Skeletal muscle tissue (tissue), 4 donors: ENCODE results near the gene SZRD1. TPM values are rescaled to one million over a fixed set of nuclear protein-coding genes. Genes with fewer than 3 reads are reported as not detected.

ENCODE experiments used
- H3K27ac ChIP-seq: one replicate; pipeline ENCODE4 v1.7.0; 2013; ENCODE audit warnings: mild to moderate bottlenecking, low read depth, low read length, inconsistent platforms
- H3K27me3 ChIP-seq, 3 donors: one replicate each; pipeline ENCODE4 v1.7.0; 2013; ENCODE audit warnings: low read length in 3 of 3; ENCODE audit not compliant: control insufficient read depth in 3 of 3, insufficient read depth in 3 of 3
- H3K36me3 ChIP-seq, 3 donors: one replicate each; pipeline ENCODE4 v1.7.0; 2013; ENCODE audit warnings: low read length in 3 of 3; ENCODE audit not compliant: control insufficient read depth in 3 of 3, insufficient read depth in 3 of 3
- H3K4me1 ChIP-seq, 3 donors: one replicate each; pipeline ENCODE4 v1.7.0; 2013; ENCODE audit warnings: low read length in 3 of 3, mild to moderate bottlenecking in 3 of 3; ENCODE audit not compliant: control insufficient read depth in 3 of 3, insufficient read depth in 3 of 3
- H3K4me3 ChIP-seq, 3 donors: one replicate each; pipeline ENCODE4 v1.7.0; 2013; ENCODE audit warnings: low read length in 3 of 3
- H3K9ac ChIP-seq, 3 donors: one replicate each; pipeline ENCODE4 v1.7.0; 2013; ENCODE audit warnings: low read length in 3 of 3, mild to moderate bottlenecking in 3 of 3, moderate library complexity in 2 of 3, low read depth in 1 of 3
- H3K9me3 ChIP-seq, 3 donors: one replicate each; pipeline ENCODE4 v1.7.0; 2013; ENCODE audit warnings: low read length in 3 of 3; ENCODE audit not compliant: control insufficient read depth in 3 of 3
- total RNA-seq: library from RNA; depleted of rRNA; stranded (reverse); fragments of >200 nt; gene quantifications from one replicate; pipeline ENCODE4 v1.2.3, GENCODE V29; 2014
- donor health status: Osteomylitis.

SZRD1 gene
- total RNA-seq, 1 donor from 2014 or later, result 13.0 TPM

GRCh38 chr1:16438516-16438915 lies 71.5 kb downstream of the SZRD1 start:
- no peaks in the 10 kb centered on the region for H3K9me3 ChIP-seq
- no peak overlapping the region for H3K9ac ChIP-seq
- peaks cover 3 to 4% (median 4%) of the 10 kb centered on the region in 3 donors for H3K36me3 ChIP-seq
- peaks cover 17 to 29% (median 18%) of the 10 kb centered on the region in 3 donors for H3K4me1 ChIP-seq
- no peak overlapping the region for H3K4me3 ChIP-seq
- no peak overlapping the region for H3K27ac ChIP-seq
- H3K27me3 ChIP-seq, result no peaks in the 10 kb centered on the region

DNA sequence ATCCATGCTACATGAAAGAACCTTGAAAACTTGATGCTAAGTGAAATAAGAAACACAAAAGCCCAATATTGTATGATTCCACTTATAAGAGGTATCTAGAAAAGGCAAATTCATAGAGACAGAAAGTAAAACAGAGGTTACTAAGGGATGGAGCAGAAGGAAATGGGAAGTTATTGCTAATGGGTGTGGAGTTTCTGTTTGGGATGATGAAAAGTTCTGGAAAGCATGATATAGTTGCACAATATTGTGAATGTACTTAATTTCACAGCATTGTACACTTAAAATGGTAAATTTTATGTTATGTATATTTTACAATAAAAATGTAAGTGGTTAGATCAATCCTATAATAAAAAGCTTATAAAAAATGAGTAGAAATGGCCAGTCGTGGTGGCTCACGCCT lies 71.9 kb downstream of the SZRD1 start:
- H3K9me3 ChIP-seq, result no peaks in the 10 kb centered on the region
- peaks cover 3 to 8% (median 8%) of the 10 kb centered on the region in 3 donors for H3K36me3 ChIP-seq
- no peak overlapping the region for H3K27ac ChIP-seq
- H3K4me3 ChIP-seq, result no peak overlapping the region
- peaks cover 17 to 33% (median 20%) of the 10 kb centered on the region in 3 donors for H3K4me1 ChIP-seq
- no peak overlapping the region for H3K9ac ChIP-seq
- H3K27me3 ChIP-seq, result no peaks in the 10 kb centered on the region

- Histone ChIP-seq H3K4me1 (peaks cover 17 to 33% (median 20%) of the 10 kb centered on the region in 3 donors), H3K4me3 (peak overlapping the region; percentile 96 to 100 (median 100)), H3K27me3 (no peaks in the 10 kb centered on the region), H3K9me3 (no peaks in the 10 kb centered on the region), H3K36me3 (peaks cover 11 to 18% (median 14%) of the 10 kb centered on the region in 3 donors), H3K9ac (peak overlapping the region; percentile 82 to 98 (median 95)), H3K27ac (peak overlapping the region; percentile 82)
These were observed 73.1 kb downstream of the SZRD1 start for GRCh38 chr1:16440131-16440469.

DNA sequence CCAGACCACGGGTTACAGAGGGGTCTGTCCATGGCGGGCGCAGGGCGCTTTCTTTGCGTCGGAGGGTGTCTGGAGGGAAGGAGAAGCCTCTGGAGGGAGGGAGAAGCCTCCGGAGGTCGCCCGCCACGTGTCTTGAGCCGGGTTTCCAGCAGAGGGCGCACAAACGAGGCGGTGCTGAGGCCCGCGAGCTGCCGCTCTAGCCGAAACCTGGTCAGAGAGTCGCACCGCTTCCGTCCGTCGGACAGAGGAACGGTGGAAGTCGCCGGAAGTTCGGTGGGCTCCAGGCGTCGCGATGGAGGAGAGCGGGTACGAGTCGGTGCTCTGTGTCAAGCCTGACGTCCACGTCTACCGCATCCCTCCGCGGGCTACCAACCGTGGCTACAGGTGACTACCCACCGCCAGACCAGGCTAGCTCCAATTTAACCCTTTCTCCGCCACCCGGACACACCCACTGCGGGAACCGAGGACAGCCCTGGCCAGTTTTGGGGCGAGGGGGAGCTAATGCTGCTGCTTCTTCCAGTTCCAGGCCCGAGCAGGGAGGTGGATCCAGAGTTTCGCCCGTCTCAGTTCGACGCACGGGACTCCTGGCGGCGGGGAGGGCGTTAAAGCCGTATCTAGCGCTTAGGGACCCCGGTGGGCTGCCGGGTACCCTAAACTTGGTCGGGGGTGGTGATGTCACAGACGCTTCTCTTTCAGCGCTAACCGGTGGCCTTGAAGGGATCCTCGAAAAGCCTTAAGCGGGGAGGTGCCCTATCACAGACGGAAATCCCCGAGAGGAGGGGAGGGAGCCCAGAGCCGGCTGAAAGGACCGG lies 73.6 kb downstream of the SZRD1 start, which contains the start of gene NECAP2:
NECAP2 (plus strand) TSS at position 255 of the 812 bp plus-strand sequence; CDS start at position 293, 38 bp downstream.
- peaks cover 15 to 22% (median 17%) of the 10 kb centered on the region in 3 donors for H3K36me3 ChIP-seq
- H3K27me3 ChIP-seq, result no peaks in the 10 kb centered on the region
- no peaks in the 10 kb centered on the region for H3K9me3 ChIP-seq
- H3K9ac ChIP-seq, result peak within 1 kb of the TSS; percentile 88 to 98 (median 95)
- peak within 1 kb of the TSS; percentile 96 to 100 (median 100) for H3K4me3 ChIP-seq
- H3K4me1 ChIP-seq, result peaks cover 17 to 33% (median 20%) of the 10 kb centered on the region in 3 donors
- peak within 1 kb of the TSS; percentile 82 for H3K27ac ChIP-seq

- H3K27me3 ChIP-seq, result no peaks in the 10 kb centered on the region
- peak overlapping the region; percentile 82 for H3K27ac ChIP-seq
These were observed 74.2 kb downstream of the SZRD1 start for GRCh38 chr1:16441282-16441665.

DNA sequence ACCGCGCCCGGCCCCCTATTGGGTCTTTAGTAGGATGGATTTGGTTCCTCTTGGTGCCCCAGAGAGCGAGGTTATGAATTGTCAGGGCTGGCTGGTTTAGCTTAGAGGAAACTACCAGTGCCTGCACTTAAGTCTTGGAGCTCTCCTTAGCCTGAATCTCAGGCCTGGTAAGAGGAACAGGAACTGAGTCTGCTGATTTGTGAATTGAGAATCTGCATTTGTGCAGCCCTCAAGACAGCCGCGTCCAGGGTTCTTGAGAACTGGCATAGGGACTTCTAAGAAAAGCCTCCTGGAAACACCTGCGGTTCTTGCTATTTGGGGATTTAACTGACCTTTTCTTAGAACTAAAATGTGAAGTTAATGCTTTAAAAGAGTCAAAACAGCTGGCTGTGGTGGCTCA lies 75.2 kb downstream of the SZRD1 start:
- peaks cover 17 to 33% (median 20%) of the 10 kb centered on the region in 3 donors for H3K4me1 ChIP-seq
- H3K4me3 ChIP-seq, result no peak overlapping the region
- no peaks in the 10 kb centered on the region for H3K27me3 ChIP-seq
- peaks cover 20 to 29% (median 20%) of the 10 kb centered on the region in 3 donors for H3K36me3 ChIP-seq
- H3K9me3 ChIP-seq, result no peaks in the 10 kb centered on the region
- H3K9ac ChIP-seq, result no peak overlapping the region
- H3K27ac ChIP-seq, result no peak overlapping the region

More at GRCh38 chr1:16441282-16441665, 74.2 kb downstream of the SZRD1 start:
- peak overlapping the region; percentile 96 to 100 (median 100) for H3K4me3 ChIP-seq
- H3K9ac ChIP-seq, result peak overlapping the region; percentile 88 to 98 (median 95)
- no peaks in the 10 kb centered on the region for H3K9me3 ChIP-seq
- H3K36me3 ChIP-seq, result peaks cover 17 to 25% (median 19%) of the 10 kb centered on the region in 3 donors
- H3K4me1 ChIP-seq, result peaks cover 17 to 33% (median 20%) of the 10 kb centered on the region in 3 donors

- Histone ChIP-seq H3K9ac (no peak overlapping the region), H3K36me3 (peaks cover 25 to 35% (median 27%) of the 10 kb centered on the region in 3 donors), H3K4me3 (no peak overlapping the region), H3K27ac (no peak overlapping the region), H3K9me3 (no peaks in the 10 kb centered on the region), H3K4me1 (peaks cover 17 to 33% (median 20%) of the 10 kb centered on the region in 3 donors), H3K27me3 (no peaks in the 10 kb centered on the region)
These were observed 75.9 kb downstream of the SZRD1 start for GRCh38 chr1:16442941-16443340.

DNA sequence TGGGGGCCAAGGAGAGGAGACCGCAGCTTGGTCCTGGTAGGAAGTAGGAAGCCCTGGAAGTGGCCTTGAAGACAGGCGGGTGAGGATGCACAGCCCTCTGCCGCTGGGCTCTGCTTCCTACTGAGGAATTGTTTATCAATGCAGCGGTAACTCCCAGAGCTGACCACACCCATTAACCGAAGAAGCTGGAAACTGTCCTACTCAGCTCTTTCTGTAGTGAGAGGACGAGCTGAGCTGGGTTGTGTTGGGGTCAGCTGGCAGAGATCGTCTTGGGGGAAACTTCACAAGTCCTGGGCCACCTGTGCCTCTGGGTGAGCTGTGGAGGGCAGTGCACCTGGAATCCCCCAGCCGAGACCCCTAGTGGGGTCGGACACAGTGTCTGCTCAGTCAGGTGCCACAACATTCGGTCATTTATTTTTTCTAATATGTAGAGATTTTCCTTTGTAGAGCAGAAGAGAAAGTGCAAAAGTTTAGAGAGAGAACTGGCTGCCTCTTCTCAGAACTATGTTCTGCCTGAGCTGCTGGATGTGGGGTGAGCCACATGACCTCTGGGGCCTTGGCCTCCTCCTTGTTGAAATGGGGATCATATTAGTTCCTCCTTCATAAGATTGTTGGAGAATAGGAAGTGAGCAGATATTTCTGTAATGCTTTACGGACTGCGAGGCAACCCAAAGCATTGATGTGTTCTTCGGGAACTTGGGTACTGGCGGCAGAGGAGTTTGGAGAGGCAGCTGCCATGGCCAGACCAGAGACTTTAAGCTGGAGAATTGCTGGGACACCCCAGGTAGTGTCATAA lies 77.1 kb downstream of the SZRD1 start:
- Histone ChIP-seq H3K4me1 (peaks cover 17 to 33% (median 20%) of the 10 kb centered on the region in 3 donors), H3K9me3 (no peaks in the 10 kb centered on the region), H3K27me3 (no peaks in the 10 kb centered on the region), H3K27ac (no peak overlapping the region), H3K36me3 (peaks cover 38 to 48% (median 39%) of the 10 kb centered on the region in 3 donors), H3K4me3 (no peak overlapping the region), H3K9ac (no peak overlapping the region)

- Histone ChIP-seq H3K27me3 (no peaks in the 10 kb centered on the region), H3K9me3 (no peaks in the 10 kb centered on the region), H3K4me3 (no peak overlapping the region), H3K27ac (no peak overlapping the region), H3K4me1 (peaks cover 17 to 32% (median 20%) of the 10 kb centered on the region in 3 donors), H3K36me3 (peaks cover 43 to 56% (median 47%) of the 10 kb centered on the region in 3 donors), H3K9ac (no peak overlapping the region)
These were observed 78.0 kb downstream of the SZRD1 start for GRCh38 chr1:16445052-16445451.
